GM13977 (cell line): ENCODE measurements around the gene HDAC9.

Source experiments
- DNase-seq: peaks from one replicate; pipeline ENCODE4 v3.0.0; 2012; ENCODE audit warnings: low spot score
- CTCF ChIP-seq: IDR thresholded peaks from 2 replicates; pipeline ENCODE4 v1.5.1; 2012; ENCODE audit warnings: mild to moderate bottlenecking, control low read depth; ENCODE audit not compliant: insufficient read depth; ENCODE audit errors: extremely low read depth, missing control alignments
- in situ Hi-C: fragments of 300-500 bp; cut with MboI; formaldehyde crosslinking; loops from one replicate; pipeline ENCODE4 v1.12.0; 2022; ENCODE audit warnings: low sequenced_read_pairs, low pct_unique_long_range_greater_than_20kb, mixed read lengths, inconsistent platforms; ENCODE audit not compliant: unreplicated experiment

HDAC9 gene

GRCh38 chr7:18835001-18835690 is 339.6 kb downstream of the HDAC9 start:
- in situ Hi-C loops: no loop called here
- TF ChIP-seq CTCF: no peak
- no peak for DNase-seq

GRCh38 chr7:18843979-18844378 is 348.4 kb downstream of the HDAC9 start:
- no peak for DNase-seq
- TF ChIP-seq CTCF: no peak
- in situ Hi-C loops: no loop called here

GRCh38 chr7:18844735-18845134 is 349.2 kb downstream of the HDAC9 start:
- DNase-seq: no peak
- no peak for TF ChIP-seq CTCF
- in situ Hi-C loops: no loop called here

GRCh38 chr7:18845700-18846099 is 350.2 kb downstream of the HDAC9 start:
- DNase-seq: no peak

GRCh38 chr7:18846765-18847215 is 351.2 kb downstream of the HDAC9 start:
- no peak for TF ChIP-seq CTCF
- in situ Hi-C loops: no loop called here
- DNase-seq: no peak

More at GRCh38 chr7:18845700-18846099, 350.2 kb downstream of the HDAC9 start:
- no peak for TF ChIP-seq CTCF
- in situ Hi-C loops: no loop called here

GRCh38 chr7:18849130-18849529 is 353.6 kb downstream of the HDAC9 start:
- no peak for TF ChIP-seq CTCF
- DNase-seq: no peak
- in situ Hi-C loops: no loop called here

- in situ Hi-C loops: no loop called here
- DNase-seq: no peak
- no peak for TF ChIP-seq CTCF
These were observed 360.2 kb downstream of the HDAC9 start for GRCh38 chr7:18855796-18856195.
